Neural cell (in vitro differentiated cells): ENCODE results near the gene MYO9B.

ENCODE experiments used
- CTCF ChIP-seq: fragments of 450-650 bp; IDR thresholded peaks from 2 replicates; pipeline ENCODE4 v1.5.1; 2014; ENCODE audit warnings: antibody characterized with exemption, mild to moderate bottlenecking, moderate library complexity; ENCODE audit not compliant: poor library complexity, severe bottlenecking
- EZH2 ChIP-seq: fragments of 200-600, 300-800 bp; shearing (Covaris generic), sonication (generic); IDR thresholded peaks from 2 replicates; pipeline ENCODE4 v1.6.1; 2014; ENCODE audit warnings: antibody characterized with exemption, low read length, borderline replicate concordance, mild to moderate bottlenecking; ENCODE audit not compliant: insufficient read depth, poor library complexity, severe bottlenecking
- REST ChIP-seq: IDR thresholded peaks from 2 replicates; pipeline ENCODE4 v1.6.1; 2012; ENCODE audit warnings: borderline replicate concordance
- SMC3 ChIP-seq: fragments of 450-650 bp; conservative IDR thresholded peaks from 2 replicates; pipeline ENCODE4 v1.6.1; 2014; ENCODE audit warnings: antibody characterized with exemption, mild to moderate bottlenecking, moderate library complexity; ENCODE audit not compliant: poor library complexity

GRCh38 chr19:17055636-17056035 lies 19.9 kb upstream of the MYO9B start:
- TF ChIP-seq CTCF (no peak), SMC3 (no peak), EZH2 (no peak), REST (no peak)
